MCF 10A (cell line): ENCODE measurements around the gene MRPL24. TPM values are rescaled to one million over a fixed set of nuclear protein-coding genes. Genes with fewer than 3 reads are reported as not detected.

Experiments used
- Bru-seq: library from RNA; stranded (reverse); fragments of 400-500 nt; gene quantifications from one replicate; lab custom pipeline; 2021; lab: Mats Ljungman, UMichigan
- BruChase-seq, 2 experiments: library from RNA; stranded (reverse); fragments of 400-500 nt; gene quantifications; one replicate each; lab custom pipeline; 2021; lab: Mats Ljungman, UMichigan
- BruUV-seq: library from RNA; stranded (reverse); fragments of 400-500 nt; replicated peaks from 2 replicates; lab custom pipeline; 2021; lab: Mats Ljungman, UMichigan
- CTCF ChIA-PET: fragments of 300-600 bp; sonication (Branson Sonifier 250); formaldehyde crosslinking; extraction: SDS; loops from one replicate; lab custom pipeline; 2021; ENCODE audit warnings: antibody characterized with exemption, inconsistent platforms; lab: Yijun Ruan, JAX
- POLR2A ChIA-PET: fragments of 300-600, 350-650 bp; sonication (Branson Sonifier 250); formaldehyde crosslinking; extraction: SDS; loops from one replicate; lab custom pipeline; 2020; ENCODE audit warnings: antibody characterized with exemption, inconsistent platforms; lab: Yijun Ruan, JAX
- DNase-seq: peaks from one replicate; pipeline ENCODE4 v3.0.0-alpha.2; 2018; ENCODE audit not compliant: unreplicated experiment
- H3K27ac Mint-ChIP-seq: one replicate; pipeline ENCODE4 v1.8.0; 2022; ENCODE audit warnings: mild to moderate bottlenecking, low read depth, mixed read lengths; ENCODE audit not compliant: unreplicated experiment
- H3K27me3 Mint-ChIP-seq: one replicate; pipeline ENCODE4 v1.8.0; 2022; ENCODE audit warnings: mixed read lengths; ENCODE audit not compliant: insufficient read depth, unreplicated experiment
- H3K36me3 Mint-ChIP-seq: one replicate; pipeline ENCODE4 v1.8.0; 2022; ENCODE audit warnings: mild to moderate bottlenecking, moderate library complexity, mixed read lengths; ENCODE audit not compliant: insufficient read depth, unreplicated experiment
- H3K4me1 Mint-ChIP-seq: one replicate; pipeline ENCODE4 v1.8.0; 2022; ENCODE audit warnings: mixed read lengths; ENCODE audit not compliant: insufficient read depth, unreplicated experiment
- H3K4me3 Mint-ChIP-seq: one replicate; pipeline ENCODE4 v1.8.0; 2022; ENCODE audit warnings: mild to moderate bottlenecking, moderate library complexity, mixed read lengths; ENCODE audit not compliant: unreplicated experiment
- H3K9me3 Mint-ChIP-seq: one replicate; pipeline ENCODE4 v1.8.0; 2022; ENCODE audit warnings: mixed read lengths; ENCODE audit not compliant: unreplicated experiment
- intact Hi-C: fragments of 100-400 bp; cut with micrococcal nuclease; formaldehyde crosslinking; loops from 2 replicates; pipeline ENCODE4 v1.14.1; 2022
- long read RNA-seq: library from polyadenylated mRNA; stranded (forward); transcript quantifications from one replicate; pipeline ENCODE4 v2.0.0, GENCODE V29; 2022
- total RNA-seq: library from RNA; stranded (reverse); gene quantifications from 2 replicates; pipeline ENCODE4 v1.2.3, GENCODE V29; 2022
- TF ChIP-seq, protein P1 (sequence below): fragments of 200-600 bp; IDR thresholded peaks from one replicate; pipeline ENCODE4 v1.8.0; 2022; ENCODE audit warnings: antibody characterized with exemption, mild to moderate bottlenecking; ENCODE audit not compliant: unreplicated experiment

The MRPL24 gene
- total RNA-seq (233 and 261 TPM in 2 replicates), Bru-seq, nascent RNA (percentile 95 among the genes with signal in this experiment), BruChase-seq, experiment 1, labeled RNA remaining after a 6-hour chase (percentile 93 among the genes with signal in this experiment), BruChase-seq, experiment 2, labeled RNA remaining after a 2-hour chase (percentile 91 among the genes with signal in this experiment)
- long read RNA-seq, transcript MRPL24-202 (6 exons, 883 nt), result minor isoform, 17 of 276 reads
- long read RNA-seq, transcript MRPL24-201 (6 exons, 883 nt), result major isoform, 37 of 276 reads
- long read RNA-seq, transcript MRPL24-206 (3 exons, 560 nt), result minor isoform, 7 of 276 reads
- long read RNA-seq, partial matches to known transcripts, result 196 of 276 reads
- long read RNA-seq, other reads (novel, unspliced or antisense), result 18 of 276 reads

DNA sequence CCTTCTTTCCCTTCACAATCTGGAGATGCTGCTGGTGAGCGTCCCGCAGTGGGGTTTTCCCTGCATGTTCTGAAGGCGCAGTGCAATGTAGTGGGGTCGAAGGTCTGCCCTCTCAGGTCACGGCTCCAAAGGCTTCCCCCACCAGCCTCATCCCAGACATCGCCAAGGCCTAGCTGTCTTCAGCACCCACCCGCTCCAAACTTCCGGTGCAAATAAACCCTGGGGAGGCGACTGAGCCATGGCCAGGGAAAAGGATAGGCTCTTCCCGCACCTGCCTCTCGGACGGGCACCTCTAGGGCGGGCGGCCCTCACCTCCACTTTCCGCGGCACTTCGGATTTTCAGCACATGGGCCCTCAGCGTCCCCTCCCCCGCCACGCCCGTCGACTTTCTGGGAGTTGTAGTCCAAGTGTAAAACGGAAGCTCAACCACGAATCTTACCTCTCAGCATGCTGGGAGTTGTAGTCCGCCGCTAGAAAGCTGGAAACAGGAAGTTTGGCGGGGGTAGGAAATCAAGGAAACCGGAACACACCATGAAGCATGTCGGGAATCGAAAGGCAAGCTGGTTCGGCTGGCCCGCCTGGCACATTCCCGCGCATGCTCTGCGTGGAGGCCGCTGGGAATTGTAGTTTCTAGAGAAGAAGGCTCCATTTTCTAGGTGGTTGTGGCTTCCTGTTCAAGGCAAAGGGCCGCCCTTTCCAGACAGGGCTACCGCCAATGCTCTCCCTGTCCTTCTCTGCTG, at the start of gene MRPL24:
TSS of gene MRPL24 (minus strand) at position 348 of the 740 bp plus-strand sequence. CDS start 2,384 bp downstream, outside the sequence.
- peak; percentile 100 for DNase-seq
- BruUV-seq, result no TSS peak
- peak within 1 kb of the TSS; percentile 100 for H3K4me3 Mint-ChIP-seq
- ChIA-PET CTCF (interaction anchor here (0.6 to 10.3 kb wide), 11 partner anchors 8 to 150 kb away, joined by 3 to 136 read pairs (median 4); partner anchors contain the start of genes ISG20L2, METTL25B and PRCC), POLR2A (interaction anchor here (0.6 to 10.4 kb wide), 21 partner anchors 11 to 689 kb away, joined by 3 to 375 read pairs (median 4); partner anchors contain the start of genes CCT3, HDGF, ISG20L2 and MEF2D)
- peaks cover 81% of the 10 kb centered on the region for H3K36me3 Mint-ChIP-seq
- peaks cover 30% of the 10 kb centered on the region for H3K4me1 Mint-ChIP-seq
- H3K9me3 Mint-ChIP-seq, result no peaks in the 10 kb centered on the region
- TF ChIP-seq, protein P1, sequence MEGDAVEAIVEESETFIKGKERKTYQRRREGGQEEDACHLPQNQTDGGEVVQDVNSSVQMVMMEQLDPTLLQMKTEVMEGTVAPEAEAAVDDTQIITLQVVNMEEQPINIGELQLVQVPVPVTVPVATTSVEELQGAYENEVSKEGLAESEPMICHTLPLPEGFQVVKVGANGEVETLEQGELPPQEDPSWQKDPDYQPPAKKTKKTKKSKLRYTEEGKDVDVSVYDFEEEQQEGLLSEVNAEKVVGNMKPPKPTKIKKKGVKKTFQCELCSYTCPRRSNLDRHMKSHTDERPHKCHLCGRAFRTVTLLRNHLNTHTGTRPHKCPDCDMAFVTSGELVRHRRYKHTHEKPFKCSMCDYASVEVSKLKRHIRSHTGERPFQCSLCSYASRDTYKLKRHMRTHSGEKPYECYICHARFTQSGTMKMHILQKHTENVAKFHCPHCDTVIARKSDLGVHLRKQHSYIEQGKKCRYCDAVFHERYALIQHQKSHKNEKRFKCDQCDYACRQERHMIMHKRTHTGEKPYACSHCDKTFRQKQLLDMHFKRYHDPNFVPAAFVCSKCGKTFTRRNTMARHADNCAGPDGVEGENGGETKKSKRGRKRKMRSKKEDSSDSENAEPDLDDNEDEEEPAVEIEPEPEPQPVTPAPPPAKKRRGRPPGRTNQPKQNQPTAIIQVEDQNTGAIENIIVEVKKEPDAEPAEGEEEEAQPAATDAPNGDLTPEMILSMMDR, result no peak
- H3K27me3 Mint-ChIP-seq, result no peaks in the 10 kb centered on the region
- intact Hi-C loops, result loop anchor here (2.0 to 10.0 kb wide), 2 partner anchors 26 to 236 kb away; partner anchors contain the start of genes MEF2D and PRCC
- H3K27ac Mint-ChIP-seq, result peak within 1 kb of the TSS; percentile 98

GRCh38 chr1:156789621-156790318, 48.9 kb upstream of the MRPL24 start:
- H3K27me3 Mint-ChIP-seq, result no peaks in the 10 kb centered on the region
- H3K4me1 Mint-ChIP-seq, result no peaks in the 10 kb centered on the region
- intact Hi-C loops, result no loop called here
- no peaks in the 10 kb centered on the region for H3K9me3 Mint-ChIP-seq
- DNase-seq, result no peak
- H3K4me3 Mint-ChIP-seq, result no peak overlapping the region
- TF ChIP-seq, protein P1, result no peak
- no TSS peak for BruUV-seq
- peaks cover 94% of the 10 kb centered on the region for H3K36me3 Mint-ChIP-seq
- POLR2A ChIA-PET, result no interaction called here
- CTCF ChIA-PET, result interaction anchor here (0.5 to 15.6 kb wide), 12 partner anchors 8 to 100 kb away, joined by 3 to 237 read pairs (median 4); partner anchors contain the start of genes PEAR1 and PRCC
- H3K27ac Mint-ChIP-seq, result no peak overlapping the region

DNA sequence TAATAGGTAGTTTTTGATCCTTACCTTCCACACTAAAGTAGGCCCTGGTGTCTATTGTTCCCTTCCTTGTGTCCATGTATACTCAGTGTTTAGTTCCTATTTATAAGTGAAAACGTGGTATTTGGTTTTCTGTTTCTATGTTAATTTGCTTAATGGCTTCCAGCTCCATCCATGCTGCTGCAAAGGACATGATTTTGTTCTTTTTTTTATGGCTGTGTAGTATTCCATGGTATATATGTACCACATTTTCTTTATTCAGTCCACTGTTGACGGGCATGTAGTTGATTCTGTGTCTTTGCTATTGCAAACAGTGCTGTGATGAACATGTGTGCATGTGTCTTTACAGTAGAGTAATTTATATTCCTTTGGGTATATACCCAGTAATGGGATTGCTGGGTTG, 47.2 kb upstream of the MRPL24 start:
- no peak overlapping the region for H3K27ac Mint-ChIP-seq

More for the DNA sequence above, 47.2 kb upstream of the MRPL24 start:
- Mint-ChIP-seq H3K27me3 (no peaks in the 10 kb centered on the region), H3K4me1 (no peaks in the 10 kb centered on the region), H3K4me3 (no peak overlapping the region), H3K36me3 (peaks cover 94% of the 10 kb centered on the region), H3K9me3 (no peaks in the 10 kb centered on the region)
- no TSS peak for BruUV-seq
- intact Hi-C loops, result no loop called here
- no peak for DNase-seq
- TF ChIP-seq, protein P1, result no peak
- CTCF ChIA-PET, result interaction anchor here (0.6 to 15.6 kb wide), 12 partner anchors 9 to 212 kb away, joined by 3 to 237 read pairs (median 3); partner anchors contain the start of gene PEAR1
- POLR2A ChIA-PET, result no interaction called here
